Coronary artery (tissue), 2 donors: ENCODE results near the gene PPP1R12B.
"Not testable (repeated sequence)": the region's sequence is repeated elsewhere in the genome, so short reads cannot be mapped to it uniquely, and the experiment has no call there.

Source experiments
- DNase-seq: peaks from one replicate; pipeline ENCODE4 v3.0.0-alpha.2; 2017; ENCODE audit warnings: low spot score
- H3K27ac ChIP-seq, 2 donors: fragments of 200-600 bp; sonication (generic); one replicate each; pipeline ENCODE4 v1.5.1; 2016 to 2019
- H3K4me3 ChIP-seq: fragments of 200-600 bp; sonication (generic); 2 replicates; pipeline ENCODE4 v1.5.1; 2016; ENCODE audit warnings: mild to moderate bottlenecking, moderate library complexity
- TF ChIP-seq, protein P1 (sequence below): fragments of 200-600 bp; sonication (generic); IDR thresholded peaks from one replicate; pipeline ENCODE4 v1.5.1; 2019; ENCODE audit warnings: antibody characterized with exemption

The PPP1R12B gene

DNA sequence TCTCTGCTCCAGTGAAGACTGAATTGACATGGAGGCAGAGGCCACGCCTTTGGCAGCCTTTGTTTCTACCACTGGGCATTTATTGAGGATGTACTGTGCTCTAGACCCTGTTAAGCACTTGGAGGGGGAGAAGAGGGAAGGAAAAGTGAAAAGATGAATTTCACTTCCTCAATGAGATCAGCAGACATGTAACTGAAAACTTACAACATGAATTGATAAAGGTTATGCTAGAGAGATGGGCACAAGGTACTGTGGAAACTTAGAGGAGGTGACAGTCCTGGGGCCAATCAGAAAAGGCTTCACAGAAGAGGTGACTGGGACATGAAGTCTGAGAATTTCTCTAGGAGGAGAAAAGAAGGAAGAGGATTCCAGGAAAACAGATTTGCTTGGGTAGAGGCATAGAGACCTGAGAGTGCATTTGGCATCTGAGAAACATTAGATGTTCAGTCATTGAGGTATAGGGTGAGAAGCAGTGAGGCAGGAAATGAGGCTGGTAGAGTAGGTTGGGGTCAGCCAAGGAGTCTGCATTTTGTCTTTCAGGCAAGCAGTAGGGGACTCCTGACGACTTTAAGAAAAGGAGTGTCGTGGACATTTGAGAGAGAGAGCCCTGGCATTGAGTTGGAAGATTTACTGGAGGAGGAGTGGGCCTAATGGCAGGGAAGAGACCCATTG, 248.7 kb downstream of the PPP1R12B start:
- no peak for DNase-seq
- TF ChIP-seq, protein P1, sequence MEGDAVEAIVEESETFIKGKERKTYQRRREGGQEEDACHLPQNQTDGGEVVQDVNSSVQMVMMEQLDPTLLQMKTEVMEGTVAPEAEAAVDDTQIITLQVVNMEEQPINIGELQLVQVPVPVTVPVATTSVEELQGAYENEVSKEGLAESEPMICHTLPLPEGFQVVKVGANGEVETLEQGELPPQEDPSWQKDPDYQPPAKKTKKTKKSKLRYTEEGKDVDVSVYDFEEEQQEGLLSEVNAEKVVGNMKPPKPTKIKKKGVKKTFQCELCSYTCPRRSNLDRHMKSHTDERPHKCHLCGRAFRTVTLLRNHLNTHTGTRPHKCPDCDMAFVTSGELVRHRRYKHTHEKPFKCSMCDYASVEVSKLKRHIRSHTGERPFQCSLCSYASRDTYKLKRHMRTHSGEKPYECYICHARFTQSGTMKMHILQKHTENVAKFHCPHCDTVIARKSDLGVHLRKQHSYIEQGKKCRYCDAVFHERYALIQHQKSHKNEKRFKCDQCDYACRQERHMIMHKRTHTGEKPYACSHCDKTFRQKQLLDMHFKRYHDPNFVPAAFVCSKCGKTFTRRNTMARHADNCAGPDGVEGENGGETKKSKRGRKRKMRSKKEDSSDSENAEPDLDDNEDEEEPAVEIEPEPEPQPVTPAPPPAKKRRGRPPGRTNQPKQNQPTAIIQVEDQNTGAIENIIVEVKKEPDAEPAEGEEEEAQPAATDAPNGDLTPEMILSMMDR: no peak
- Histone ChIP-seq H3K27ac (no peak overlapping the region), H3K4me3 (no peak overlapping the region)

DNA sequence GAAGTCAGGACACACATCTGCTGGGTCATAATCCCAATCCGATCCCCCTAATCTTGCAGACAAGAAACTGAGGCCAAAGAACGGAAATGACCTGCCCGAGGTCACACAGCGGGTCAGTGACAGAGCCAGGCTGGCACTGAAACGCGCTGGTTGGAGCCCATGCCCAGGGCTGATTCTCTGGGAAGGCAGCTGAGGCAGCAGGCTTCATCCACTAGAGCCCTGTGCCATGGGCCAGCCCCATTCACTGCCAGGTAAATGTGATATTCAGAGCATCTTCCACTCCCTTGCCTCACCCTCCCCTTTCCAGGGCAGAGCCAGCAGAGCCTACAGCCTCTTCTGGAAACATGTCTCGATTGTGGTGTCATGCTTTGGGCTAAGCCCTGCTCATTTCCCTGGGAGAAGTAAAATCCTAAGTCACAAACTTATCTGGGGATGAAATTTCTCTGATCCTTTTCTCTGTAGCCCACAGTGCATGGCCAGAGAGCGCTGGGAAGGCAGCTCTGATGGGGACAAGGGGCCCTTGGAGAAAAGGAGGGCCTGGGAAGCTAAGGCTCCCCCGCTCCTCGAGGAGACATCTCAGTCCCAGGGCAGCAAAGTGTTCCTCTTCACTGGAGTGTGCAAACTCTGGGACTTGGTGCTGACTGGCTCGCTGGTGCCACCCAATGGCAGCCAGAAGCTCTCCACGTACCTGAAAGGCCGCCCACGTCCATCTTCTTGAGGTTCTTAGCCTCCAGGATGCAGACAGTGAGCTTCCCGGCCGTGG, 251.4 kb downstream of the PPP1R12B start:
- no peak overlapping the region for H3K4me3 ChIP-seq
- H3K27ac ChIP-seq: peak overlapping the region; percentile 5 to 54
- TF ChIP-seq, protein P1: peak; percentile 57
- DNase-seq: no peak

DNA sequence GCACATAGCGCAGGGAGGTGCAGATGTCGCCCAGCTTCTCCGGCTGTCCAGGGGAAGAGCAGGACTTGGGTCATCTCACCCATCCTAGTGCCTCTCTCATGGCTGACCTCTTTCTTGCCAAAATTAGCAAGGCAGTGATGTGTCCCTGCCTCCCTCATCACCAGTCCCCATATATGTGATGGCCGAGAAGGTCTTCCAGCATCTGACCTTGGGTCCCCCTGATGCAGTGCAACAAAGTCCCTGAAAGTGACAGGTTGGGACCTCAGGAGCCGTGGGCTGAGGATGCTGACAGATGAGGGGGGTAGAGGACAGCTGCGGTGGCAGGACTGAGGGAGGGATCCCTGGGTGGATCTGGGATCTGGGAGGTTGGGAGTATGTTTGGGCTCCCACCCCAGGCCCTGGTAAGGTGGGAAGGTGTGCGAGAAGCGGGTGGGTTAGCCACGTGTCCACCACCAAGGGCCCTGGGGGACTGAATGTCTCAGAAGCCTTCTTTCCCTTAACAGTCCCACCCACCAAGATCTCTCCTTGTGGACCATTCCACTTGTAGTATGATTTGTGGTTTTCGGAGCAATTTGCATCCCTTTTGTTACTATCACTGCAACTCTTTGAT, 252.0 kb downstream of the PPP1R12B start:
- Histone ChIP-seq H3K27ac (peak overlapping the region in 1 of 2 donors; percentile 54), H3K4me3 (no peak overlapping the region)
- TF ChIP-seq, protein P1: no peak
- DNase-seq: no peak

DNA sequence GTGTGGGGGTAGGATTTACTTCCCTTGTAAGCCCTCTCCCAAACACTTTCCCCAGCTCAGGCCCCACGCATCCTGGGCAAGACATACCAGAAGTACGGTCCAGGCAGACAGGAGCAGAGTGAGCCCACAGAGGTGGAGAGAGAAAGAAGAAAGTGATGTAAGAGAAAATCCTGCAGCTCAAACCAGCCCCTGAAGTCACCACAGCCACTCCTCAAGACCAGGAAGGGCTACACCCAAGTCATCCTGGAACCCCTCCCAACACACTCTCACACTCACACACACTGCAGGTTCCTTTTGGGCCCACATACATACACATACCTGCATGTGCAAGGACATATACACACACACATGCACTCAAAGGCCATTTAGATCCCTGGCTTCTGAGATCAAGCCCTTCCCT, 254.9 kb downstream of the PPP1R12B start:
- no peak for DNase-seq
- Histone ChIP-seq H3K4me3 (no peak overlapping the region), H3K27ac (no peak overlapping the region)
- TF ChIP-seq, protein P1: no peak

DNA sequence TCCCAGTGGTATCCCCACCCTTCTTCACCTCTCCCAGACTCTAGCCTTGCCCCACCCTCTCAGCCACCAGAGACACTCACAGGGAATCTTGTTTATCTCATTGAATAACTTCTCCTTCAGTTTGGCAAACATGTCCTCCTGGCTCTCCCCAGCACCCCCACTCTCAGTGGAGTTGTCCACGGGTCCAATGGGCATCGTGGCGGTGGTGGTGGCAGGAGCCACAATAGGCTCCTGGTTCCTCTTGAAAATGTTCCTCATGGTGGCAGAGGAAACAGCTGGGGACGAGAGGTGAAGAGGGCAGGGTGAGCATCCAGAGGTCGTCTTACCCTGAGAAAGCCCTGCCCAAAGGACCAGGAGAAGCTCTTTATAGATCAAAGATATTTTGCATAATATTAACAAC, 257.0 kb downstream of the PPP1R12B start:
- Histone ChIP-seq H3K4me3 (no peak overlapping the region), H3K27ac (no peak overlapping the region)
- no peak for DNase-seq
- TF ChIP-seq, protein P1: no peak

DNA sequence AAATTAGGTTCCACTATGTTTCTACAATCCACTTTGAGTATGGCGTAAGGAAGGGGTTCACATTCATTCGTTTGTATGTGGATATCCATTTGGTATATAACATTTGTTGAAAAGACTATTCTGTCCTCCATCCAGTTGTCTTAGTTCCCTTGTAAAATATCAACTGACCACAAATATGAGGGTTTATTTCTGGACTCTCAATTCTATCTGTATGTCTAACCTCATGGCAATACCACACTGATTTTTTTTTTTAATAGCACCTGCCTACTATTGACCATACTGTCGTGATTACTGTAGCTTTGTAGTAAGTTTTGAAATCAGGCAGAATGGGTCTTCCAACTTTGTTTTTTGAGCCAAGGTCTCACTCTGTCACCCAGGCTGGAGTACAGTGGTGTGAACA, 263.5 kb downstream of the PPP1R12B start:
- H3K4me3 ChIP-seq, H3K27ac ChIP-seq, DNase-seq: not testable (repeated sequence)

DNA sequence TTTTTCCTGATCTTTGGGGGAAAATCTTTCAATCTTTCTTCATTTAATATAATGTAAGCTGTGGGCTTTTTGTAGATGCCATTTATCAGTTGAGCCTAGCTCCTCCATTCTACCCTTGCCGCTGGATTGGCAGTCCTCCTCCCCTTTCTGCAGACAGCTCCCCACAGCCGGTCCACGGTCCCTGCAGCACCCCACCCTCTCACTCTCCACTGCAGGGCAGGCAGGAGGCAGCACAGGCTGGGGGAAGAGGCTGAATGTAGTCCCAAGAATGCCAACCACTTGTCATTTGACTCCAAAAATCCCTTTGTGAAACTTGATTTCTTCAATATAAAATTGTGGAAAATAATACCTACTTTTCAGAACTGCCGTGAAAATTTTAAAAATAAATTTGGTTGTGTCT, 265.1 kb downstream of the PPP1R12B start:
- TF ChIP-seq, protein P1: no peak
- DNase-seq: no peak

DNA sequence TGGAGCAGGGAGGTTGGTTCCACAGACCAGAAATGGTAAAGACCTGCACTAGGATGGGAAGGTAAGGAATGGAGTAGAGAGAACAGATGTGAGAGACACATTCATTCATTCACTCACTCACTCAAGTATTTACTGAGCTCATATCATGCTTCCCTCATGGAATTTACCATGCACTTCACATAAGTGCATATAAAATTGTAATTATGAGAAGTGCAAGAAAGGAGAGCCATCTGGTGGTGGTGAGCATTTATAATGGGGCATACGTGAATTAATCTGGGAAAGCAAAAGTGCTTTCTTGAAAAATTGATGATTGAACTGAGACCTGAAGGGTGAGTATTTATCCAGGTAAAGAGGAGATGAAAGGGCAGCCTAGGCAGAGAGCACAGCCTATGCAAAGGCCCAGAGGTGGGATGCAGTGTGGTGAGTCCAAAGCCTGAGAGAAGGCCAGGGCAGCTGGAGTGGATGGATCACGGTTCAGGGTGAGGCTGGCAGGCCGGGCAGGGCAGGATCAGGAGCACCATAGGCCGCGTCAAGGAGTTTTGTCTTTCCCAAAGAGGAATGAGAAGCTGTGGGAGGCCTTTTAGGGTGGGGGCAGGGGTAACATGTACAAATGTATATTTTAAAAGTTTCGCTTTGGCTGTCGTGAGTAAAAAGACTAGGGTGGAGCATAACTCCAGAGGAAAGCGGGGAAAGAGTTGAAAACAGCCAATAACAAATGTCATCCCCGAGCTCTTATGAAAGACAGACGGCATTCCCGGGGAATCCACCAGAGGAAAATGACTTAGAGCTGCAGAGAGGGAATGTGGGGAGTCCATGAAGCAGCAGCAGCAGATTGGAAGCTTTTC, 266.1 kb downstream of the PPP1R12B start:
- peak overlapping the region; percentile 25 to 73 for H3K27ac ChIP-seq
- DNase-seq, H3K4me3 ChIP-seq: not testable (repeated sequence)

More for the DNA sequence above, 265.1 kb downstream of the PPP1R12B start:
- H3K4me3 ChIP-seq: no peak overlapping the region
- no peak overlapping the region for H3K27ac ChIP-seq

DNA sequence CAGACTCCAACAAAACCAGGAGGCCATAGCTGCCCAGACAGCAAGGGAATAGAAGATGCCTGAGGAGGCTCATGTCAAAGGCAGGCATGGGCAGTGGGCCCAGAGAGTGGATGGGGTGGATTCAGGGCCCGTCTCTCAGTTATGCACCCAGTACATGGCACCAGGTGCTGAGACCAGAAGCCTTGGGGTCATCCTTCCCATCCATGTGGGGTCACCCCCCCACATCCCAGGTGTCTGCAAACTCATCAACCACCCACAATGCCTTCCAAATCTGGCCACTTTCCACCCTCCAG, 266.7 kb downstream of the PPP1R12B start:
- H3K4me3 ChIP-seq, DNase-seq: not testable (repeated sequence)
- H3K27ac ChIP-seq: peak overlapping the region; percentile 25 to 73
